Measurements from ENCODE around the gene OGDH.

OGDH gene

GRCh38 chr7:44638611-44639557, 32.5 kb downstream of the OGDH start:
- peak; percentile 92 for DNase-seq

- no peak for DNase-seq
These were observed 33.4 kb downstream of the OGDH start for GRCh38 chr7:44639671-44640321.

- no peak for DNase-seq
These were observed 36.8 kb downstream of the OGDH start for GRCh38 chr7:44643206-44643605.

- DNase-seq: no peak
These were observed 38.8 kb downstream of the OGDH start for GRCh38 chr7:44645254-44645653.

- DNase-seq: no peak
These were observed 39.3 kb downstream of the OGDH start for GRCh38 chr7:44645696-44646095.

- no peak for DNase-seq
These were observed 39.9 kb downstream of the OGDH start for GRCh38 chr7:44646176-44646920.

GRCh38 chr7:44646921-44647636, 40.7 kb downstream of the OGDH start:
- DNase-seq: no peak

- DNase-seq: no peak
These were observed 41.7 kb downstream of the OGDH start for GRCh38 chr7:44647981-44648714.

- DNase-seq: no peak
These were observed 43.8 kb downstream of the OGDH start for GRCh38 chr7:44650242-44650641.

GRCh38 chr7:44650772-44651171, 44.3 kb downstream of the OGDH start:
- no peak for DNase-seq

- DNase-seq: no peak
These were observed 46.1 kb downstream of the OGDH start for GRCh38 chr7:44652535-44652934.

- no peak for DNase-seq
These were observed 47.9 kb downstream of the OGDH start for GRCh38 chr7:44654255-44654796.

GRCh38 chr7:44655341-44655740, 48.9 kb downstream of the OGDH start:
- no peak for DNase-seq

GRCh38 chr7:44658979-44659378, 52.6 kb downstream of the OGDH start:
- no peak for DNase-seq

GRCh38 chr7:44661233-44661632, 54.8 kb downstream of the OGDH start:
- no peak for DNase-seq

- no peak for DNase-seq
These were observed 58.5 kb downstream of the OGDH start for GRCh38 chr7:44664780-44665461.

GRCh38 chr7:44665531-44666213, 59.2 kb downstream of the OGDH start:
- no peak for DNase-seq

GRCh38 chr7:44666566-44666965, 60.1 kb downstream of the OGDH start:
- DNase-seq: no peak

GRCh38 chr7:44667190-44667589, 60.8 kb downstream of the OGDH start:
- DNase-seq: no peak

- no peak for DNase-seq
These were observed 64.6 kb downstream of the OGDH start for GRCh38 chr7:44671069-44671468.

GRCh38 chr7:44673324-44673723, 66.9 kb downstream of the OGDH start:
- DNase-seq: no peak

Measured in CD4-positive, alpha-beta T cell treated with Interleukin-4 for 4 hours (primary cell).